Measurements from ENCODE around the gene KCNN4.
A peak's percentile ranks its signal among the peaks of the same experiment; 100 is the strongest.

The KCNN4 gene

DNA sequence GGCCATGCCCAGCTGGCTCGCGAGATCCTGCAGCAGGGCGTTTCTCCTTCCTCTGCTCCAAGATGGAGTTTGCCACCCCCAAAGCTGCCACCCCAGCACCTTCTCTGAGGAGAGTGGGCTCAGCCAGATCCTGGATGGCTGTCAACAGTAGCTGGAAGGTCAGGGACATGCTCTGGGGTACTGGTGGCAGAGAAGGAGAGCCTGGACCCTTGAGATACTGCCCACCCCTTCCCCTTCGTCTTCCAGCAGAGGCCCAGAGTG is 53.2 kb downstream of the KCNN4 start:
- no peak overlapping the region for H3K4me3 Mint-ChIP-seq
- ATAC-seq (no peak), DNase-seq (no peak)
- H3K27me3 Mint-ChIP-seq = no peaks in the 10 kb centered on the region
- no peak overlapping the region for H3K27ac Mint-ChIP-seq
- no peaks in the 10 kb centered on the region for H3K9me3 Mint-ChIP-seq
- peaks cover 5% of the 10 kb centered on the region for H3K4me1 Mint-ChIP-seq

DNA sequence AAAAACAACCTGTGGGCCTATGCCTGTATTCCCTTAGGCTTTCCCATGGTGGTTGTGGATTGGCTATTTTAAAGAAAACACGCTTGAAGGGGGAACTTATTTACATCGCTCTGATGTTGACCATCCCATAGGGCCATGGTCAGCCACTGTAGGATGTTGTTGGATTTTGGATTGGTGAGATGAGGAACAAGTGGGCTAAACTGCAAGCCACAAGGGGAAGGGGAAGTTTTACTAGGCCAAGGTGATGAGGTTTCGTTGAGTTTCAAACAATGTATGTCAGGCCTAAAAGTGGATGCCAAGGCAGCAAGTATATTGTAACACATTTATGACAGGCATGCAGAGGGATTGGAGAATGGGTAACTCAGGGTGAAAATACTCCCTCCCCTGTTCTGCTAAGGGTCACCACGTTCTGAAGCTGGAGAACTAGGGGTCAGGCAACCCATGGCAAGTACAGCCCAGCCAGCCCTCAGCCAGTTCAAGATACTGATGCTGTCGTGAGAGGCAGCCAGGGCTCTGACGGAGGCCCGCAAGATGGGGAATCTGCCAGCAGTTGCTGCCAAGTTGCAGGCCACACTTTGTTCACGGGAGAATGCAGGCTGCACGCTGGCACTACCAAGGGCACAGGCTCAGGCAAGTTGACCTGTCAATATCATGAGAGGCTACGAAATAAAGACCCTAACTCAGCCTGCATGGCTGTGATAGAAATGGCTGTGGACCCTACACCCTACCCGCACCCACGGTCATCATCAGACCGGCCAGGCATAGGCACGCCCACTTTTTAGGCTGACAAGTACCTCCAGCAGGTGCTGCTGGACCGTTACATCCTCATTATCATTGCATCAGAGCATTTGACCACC is 53.8 kb downstream of the KCNN4 start:
- ATAC-seq (no peak), DNase-seq (no peak)
- peaks cover 5% of the 10 kb centered on the region for H3K4me1 Mint-ChIP-seq
- H3K27me3 Mint-ChIP-seq = no peaks in the 10 kb centered on the region
- H3K4me3 Mint-ChIP-seq = no peak overlapping the region
- H3K27ac Mint-ChIP-seq = no peak overlapping the region
- H3K9me3 Mint-ChIP-seq = no peaks in the 10 kb centered on the region

DNA sequence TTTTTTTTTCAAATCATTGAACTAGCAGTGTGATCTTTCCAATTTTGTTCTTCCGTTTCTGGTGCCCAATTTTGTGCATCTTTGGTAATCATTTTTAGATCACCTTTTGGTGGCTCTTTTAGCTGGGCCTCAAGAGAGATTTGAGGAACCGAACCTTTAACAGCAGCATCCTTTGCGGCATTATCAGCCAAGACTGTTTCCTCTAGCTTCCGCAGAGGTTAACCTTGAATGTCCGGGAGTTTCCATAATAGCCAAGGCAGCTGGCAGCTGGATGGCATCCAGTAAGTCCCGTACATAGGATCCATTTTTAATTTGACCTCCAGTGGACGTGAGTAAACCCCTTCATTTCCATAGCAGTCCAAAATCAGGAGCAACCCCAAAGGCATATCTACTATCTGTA is 55.3 kb downstream of the KCNN4 start:
- H3K4me1 Mint-ChIP-seq = peaks cover 5% of the 10 kb centered on the region
- H3K27me3 Mint-ChIP-seq = no peaks in the 10 kb centered on the region
- H3K27ac Mint-ChIP-seq = peak overlapping the region in 1 of 2 donors; percentile 67
- H3K4me3 Mint-ChIP-seq = no peak overlapping the region
- no peak for DNase-seq
- no peaks in the 10 kb centered on the region for H3K9me3 Mint-ChIP-seq
- ATAC-seq = no peak

DNA sequence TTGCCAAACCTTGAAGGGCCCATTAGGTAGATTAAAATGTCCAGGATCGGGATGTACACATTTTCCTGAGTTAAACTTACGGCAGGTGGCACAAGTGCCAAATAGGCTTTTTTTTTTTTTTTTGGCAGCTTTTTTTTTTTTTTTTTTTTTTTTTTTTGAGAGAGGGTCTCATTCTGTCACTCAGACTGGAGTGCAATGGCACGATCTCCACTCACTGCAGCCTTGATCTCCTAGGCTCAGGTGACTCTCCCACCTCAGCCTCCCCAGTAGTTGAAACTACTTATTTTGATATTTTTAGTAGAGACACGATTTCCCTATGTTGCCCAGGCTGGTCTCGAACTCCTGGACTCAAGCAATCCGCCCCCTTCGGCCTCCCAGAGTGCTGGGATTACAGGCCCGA is 55.9 kb downstream of the KCNN4 start:
- Mint-ChIP-seq H3K4me1 (peaks cover 5% of the 10 kb centered on the region), H3K27me3 (no peaks in the 10 kb centered on the region), H3K27ac (no peak overlapping the region), H3K9me3 (no peaks in the 10 kb centered on the region), H3K4me3 (no peak overlapping the region)
- ATAC-seq (no peak), DNase-seq (no peak)

DNA sequence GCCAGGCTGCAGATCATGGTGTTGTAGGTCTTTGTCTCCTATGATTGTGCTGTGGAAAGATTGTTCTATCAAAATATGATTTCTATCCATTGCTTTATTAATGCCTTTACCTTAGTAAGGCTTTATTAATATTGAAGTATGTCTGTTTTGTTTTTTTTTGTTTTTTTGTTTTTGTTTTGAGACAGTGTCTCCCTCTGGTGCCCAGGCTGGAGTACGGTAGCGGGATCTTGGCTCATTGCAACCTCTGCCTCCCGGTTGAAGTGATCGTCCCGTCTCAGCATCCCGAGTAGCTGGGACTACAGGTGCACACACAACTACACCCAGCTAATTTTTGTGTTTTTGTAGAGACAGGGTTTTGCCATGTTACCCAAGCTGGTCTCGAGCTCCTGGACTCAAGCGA is 57.2 kb downstream of the KCNN4 start:
- peaks cover 5% of the 10 kb centered on the region for H3K4me1 Mint-ChIP-seq
- H3K9me3 Mint-ChIP-seq = no peaks in the 10 kb centered on the region
- no peak for DNase-seq
- ATAC-seq = no peak
- H3K4me3 Mint-ChIP-seq = no peak overlapping the region
- no peaks in the 10 kb centered on the region for H3K27me3 Mint-ChIP-seq
- H3K27ac Mint-ChIP-seq = no peak overlapping the region

DNA sequence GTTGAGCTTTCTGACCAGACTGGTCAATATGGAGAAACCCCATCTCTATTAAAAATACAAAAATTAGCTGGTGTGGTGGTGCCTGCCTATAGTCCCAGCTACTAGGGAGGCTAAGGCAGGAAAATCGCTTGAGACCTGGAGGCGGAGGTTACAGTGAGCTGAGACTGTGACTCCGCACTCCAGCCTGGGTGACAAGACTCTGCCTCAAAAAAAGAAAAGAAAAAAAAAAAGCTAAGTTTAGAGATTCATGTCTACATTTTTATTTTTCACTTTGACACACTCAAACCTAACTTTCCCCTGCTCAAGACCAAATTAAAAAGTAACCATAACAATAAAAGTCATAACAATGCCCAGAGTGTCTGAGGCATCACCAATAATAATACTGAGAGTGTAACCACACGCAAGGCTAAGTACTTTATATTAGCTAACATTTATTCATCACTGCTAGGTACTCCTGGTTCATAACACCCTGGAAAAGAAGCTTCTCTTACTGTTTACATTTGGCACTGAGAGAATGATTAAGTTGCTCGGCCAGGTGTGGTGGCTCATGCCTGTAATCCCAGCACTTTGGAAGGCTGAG is 59.2 kb downstream of the KCNN4 start:
- Mint-ChIP-seq H3K4me1 (peaks cover 5% of the 10 kb centered on the region), H3K27ac (peak overlapping the region in 1 of 2 donors; percentile 1), H3K27me3 (no peaks in the 10 kb centered on the region), H3K4me3 (no peak overlapping the region), H3K9me3 (no peaks in the 10 kb centered on the region)
- ATAC-seq (no peak), DNase-seq (no peak)

DNA sequence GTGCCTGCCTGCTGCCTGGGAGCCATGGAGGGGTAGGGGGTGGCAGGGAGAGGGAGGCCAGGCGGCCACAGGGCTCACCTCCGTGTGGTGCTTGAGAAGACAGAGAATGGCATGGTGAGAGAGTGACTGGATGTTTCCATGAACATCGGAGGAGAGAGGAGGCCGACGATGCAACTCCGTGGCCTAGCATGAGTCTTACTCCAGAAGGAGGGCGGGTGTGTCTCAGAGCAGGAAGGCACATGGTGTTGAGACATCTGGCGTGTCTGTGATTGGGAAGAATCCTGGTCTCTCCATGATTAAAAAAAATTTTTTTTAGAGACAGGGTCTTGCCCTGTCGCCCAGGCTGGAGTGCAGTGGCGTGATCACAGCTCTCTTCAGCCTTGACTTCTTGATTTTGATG is 59.8 kb downstream of the KCNN4 start:
- Mint-ChIP-seq H3K9me3 (no peaks in the 10 kb centered on the region), H3K4me1 (peaks cover 5% of the 10 kb centered on the region), H3K27me3 (no peaks in the 10 kb centered on the region), H3K27ac (peak overlapping the region in 1 of 2 donors; percentile 19), H3K4me3 (no peak overlapping the region)
- DNase-seq (no peak), ATAC-seq (no peak)

DNA sequence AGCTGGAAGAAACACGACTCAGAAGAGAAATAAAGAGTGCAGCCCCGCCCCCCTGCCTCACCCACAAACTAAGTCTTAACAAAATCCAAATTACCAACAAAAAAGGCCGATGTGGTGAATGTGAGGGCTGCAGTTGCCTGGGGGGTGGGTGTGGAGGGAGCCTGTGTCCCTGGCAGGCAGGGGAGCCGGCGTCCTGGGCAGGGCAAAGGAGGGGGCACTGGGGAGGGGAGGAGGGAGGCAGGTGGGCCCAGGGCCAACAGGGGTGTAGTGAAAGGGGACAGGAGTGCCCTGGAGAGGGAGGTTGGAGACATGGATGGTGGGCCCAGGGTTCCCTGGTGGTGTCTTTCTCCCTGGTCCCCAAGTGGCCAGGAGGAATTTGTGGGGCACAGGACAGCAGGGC is 60.9 kb downstream of the KCNN4 start:
- Mint-ChIP-seq H3K4me1 (no peaks in the 10 kb centered on the region), H3K27me3 (no peaks in the 10 kb centered on the region), H3K4me3 (no peak overlapping the region), H3K27ac (no peak overlapping the region), H3K9me3 (no peaks in the 10 kb centered on the region)
- DNase-seq (no peak), ATAC-seq (no peak)

DNA sequence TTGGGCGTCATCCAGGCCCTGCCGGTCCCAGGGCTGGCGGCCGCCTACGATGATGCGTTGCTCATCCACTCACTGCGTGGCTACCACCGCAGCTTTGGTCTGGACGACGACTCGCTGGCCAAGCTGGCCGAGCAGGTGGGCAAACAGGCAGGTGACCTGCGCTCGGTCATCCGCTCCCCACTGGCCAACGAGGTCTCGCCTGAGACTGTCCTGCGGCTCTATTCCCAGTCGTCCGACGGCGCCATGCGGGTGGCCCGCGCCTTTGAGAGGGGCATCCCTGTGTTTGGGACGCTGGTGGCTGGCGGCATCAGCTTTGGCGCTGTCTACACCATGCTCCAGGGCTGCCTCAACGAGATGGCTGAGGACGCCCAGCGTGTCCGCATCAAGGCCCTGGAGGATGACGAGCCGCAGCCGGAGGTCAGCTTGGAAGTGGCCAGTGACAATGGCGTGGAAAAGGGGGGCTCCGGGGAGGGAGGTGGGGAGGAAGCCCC is 61.4 kb downstream of the KCNN4 start:
- Mint-ChIP-seq H3K9me3 (no peaks in the 10 kb centered on the region), H3K4me1 (no peaks in the 10 kb centered on the region), H3K27ac (no peak overlapping the region), H3K27me3 (no peaks in the 10 kb centered on the region), H3K4me3 (no peak overlapping the region)
- DNase-seq (no peak), ATAC-seq (no peak)

DNA sequence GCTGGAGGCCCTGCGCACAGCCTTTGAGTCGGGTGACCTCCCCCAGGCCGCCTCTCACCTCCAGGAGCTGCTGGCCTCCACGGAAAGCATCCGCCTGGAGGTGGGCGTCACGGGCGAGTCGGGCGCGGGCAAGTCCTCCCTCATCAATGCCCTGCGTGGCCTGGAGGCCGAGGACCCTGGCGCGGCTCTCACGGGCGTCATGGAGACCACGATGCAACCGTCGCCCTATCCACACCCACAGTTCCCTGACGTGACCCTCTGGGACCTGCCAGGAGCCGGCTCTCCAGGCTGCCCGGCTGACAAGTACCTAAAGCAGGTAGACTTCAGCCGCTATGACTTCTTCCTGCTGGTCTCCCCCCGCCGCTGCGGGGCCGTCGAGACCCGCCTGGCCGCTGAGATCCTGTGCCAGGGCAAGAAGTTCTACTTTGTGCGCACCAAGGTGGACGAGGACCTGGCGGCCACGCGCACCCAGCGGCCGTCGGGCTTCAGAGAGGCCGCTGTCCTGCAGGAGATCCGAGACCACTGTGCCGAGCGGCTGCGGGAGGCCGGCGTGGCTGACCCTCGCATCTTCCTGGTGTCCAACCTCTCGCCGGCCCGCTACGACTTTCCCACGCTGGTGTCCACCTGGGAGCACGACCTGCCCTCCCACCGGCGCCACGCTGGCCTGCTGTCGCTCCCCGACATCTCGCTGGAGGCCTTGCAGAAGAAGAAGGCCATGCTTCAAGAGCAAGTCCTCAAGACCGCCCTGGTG is 62.0 kb downstream of the KCNN4 start:
- no peaks in the 10 kb centered on the region for H3K4me1 Mint-ChIP-seq
- DNase-seq (no peak), ATAC-seq (no peak)
- no peak overlapping the region for H3K27ac Mint-ChIP-seq
- no peak overlapping the region for H3K4me3 Mint-ChIP-seq
- no peaks in the 10 kb centered on the region for H3K9me3 Mint-ChIP-seq
- H3K27me3 Mint-ChIP-seq = peaks cover under 1% of the 10 kb centered on the region
